GM11168 (cell line): ENCODE measurements around the gene GABRG3.

Experiments used
- in situ Hi-C: fragments of 300-500 bp; cut with MboI; formaldehyde crosslinking; loops from one replicate; pipeline ENCODE4 v1.12.0; 2022; ENCODE audit warnings: low sequenced_read_pairs; ENCODE audit not compliant: unreplicated experiment

GABRG3 gene

DNA sequence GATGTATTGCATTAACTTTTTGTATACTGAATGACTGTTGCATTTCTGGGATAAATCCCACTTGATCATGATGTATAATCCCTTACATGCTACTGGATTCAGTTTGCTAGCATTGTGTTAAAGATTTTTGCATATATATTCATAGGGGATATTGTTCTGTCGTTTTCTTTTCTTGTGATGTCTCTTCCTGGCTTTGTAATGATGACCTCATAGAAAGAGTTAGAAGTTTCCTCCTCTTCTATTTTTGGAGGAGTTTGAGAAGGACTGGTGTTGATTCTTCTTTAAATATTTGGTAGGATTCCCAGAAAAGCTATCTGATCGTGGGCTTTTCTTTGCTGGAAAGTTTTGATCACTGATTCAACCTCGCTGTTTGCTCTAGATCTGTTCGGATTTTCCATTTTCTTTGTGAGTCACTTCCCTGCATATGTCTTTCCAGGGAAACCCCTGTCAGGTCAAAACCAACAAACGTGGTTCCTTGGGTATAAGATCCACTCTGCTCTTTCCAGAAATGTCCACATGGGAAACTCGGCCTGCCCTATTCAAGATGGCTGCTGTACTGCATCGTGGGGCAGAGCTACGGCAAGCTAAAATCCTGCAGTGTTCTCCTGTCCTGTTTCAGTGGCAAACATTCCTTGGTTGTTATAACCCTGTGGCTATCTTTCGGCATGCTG is 120.4 kb downstream of the GABRG3 start:
- in situ Hi-C loops: no loop called here

DNA sequence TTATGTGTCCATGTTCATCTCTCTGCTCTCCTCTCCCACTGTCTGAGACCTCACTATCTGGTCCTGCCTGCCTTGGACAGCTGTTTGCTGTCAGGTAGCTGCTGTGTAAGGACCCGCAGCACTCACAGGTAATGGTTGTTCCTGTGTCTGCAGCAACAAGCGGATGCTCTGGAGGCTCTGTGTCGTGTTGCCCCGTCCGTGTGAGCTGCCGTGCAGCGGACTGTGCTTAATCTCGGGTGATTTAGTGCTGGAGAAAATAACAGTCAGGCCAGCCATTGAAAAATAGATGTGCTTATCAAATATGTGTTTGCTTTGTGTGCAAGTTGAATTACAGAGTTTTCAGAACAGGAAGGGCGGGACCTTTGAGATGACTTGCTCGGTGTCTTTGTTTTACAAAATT is 121.4 kb downstream of the GABRG3 start:
- in situ Hi-C loops: no loop called here

DNA sequence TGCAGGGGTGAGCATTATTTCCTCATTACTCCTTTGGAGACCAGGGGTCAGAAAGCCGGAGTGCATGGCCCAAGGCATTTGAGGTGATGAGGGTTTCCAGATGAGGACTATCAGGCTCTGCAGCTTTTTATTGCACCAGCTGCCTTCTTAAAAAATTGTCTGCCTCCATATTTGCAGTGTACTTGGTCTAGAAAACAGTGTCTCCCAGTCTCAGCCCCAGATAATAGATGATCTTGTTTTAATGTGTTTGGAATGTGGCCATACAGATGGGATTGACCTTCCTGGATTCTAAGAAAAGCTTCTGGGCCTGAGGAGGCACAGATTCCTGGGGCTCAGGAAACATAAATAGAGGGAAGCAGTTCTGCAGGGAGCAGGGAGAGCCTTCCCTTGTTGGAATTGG is 123.3 kb downstream of the GABRG3 start:
- in situ Hi-C loops: no loop called here

DNA sequence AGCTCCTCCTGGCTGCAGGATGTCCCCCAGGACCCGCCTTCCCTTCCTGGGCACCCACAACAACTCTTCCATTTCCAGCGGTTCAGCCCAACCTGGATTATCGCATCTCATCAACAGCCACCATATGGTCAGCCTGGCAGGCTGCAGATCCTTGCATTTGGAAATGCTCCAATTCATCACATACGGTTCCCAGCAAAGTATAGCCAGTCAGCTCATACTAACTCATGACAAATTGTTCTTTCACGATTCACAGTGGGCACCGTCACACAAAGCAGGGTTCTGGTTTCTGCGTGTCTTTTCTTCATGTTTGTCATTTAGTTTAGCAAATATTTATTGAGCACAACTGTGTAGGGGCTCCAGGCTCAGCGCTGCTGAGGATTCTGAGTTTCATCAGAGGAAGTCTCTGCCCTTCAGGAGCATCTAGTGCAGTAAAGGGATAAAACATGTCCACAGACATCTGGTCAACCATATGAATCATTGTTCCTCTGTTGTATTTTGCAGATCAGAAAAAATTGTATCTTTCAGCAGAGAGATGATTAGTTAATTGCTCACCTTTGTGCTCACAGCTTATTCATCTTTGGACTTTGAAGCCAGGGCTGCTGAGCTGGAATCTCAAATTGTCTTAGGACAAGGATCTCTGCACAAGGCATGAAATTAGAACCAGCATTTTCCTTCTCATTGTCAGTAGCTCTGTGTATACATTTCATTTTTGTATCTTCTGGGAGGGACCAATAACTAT is 125.1 kb downstream of the GABRG3 start:
- in situ Hi-C loops: no loop called here

DNA sequence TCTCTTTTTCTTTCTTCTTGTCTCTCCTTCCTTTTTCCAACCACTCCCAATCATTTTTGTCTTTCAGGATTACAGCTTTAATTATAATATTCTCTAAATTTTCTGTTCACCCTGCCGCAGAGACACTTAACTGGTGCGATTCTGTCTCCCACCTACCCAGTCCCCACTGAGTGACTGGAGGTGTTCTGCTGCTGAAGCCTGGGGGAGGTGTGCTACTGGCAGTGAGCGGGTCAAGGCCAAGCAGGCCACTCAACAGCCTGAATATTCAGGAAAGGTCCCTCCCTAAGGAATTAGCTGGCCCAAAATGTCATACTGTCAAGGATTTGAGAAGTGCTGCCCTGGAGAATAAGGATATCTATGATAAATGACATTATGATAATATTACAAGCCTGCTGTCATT is 126.5 kb downstream of the GABRG3 start:
- in situ Hi-C loops: no loop called here

DNA sequence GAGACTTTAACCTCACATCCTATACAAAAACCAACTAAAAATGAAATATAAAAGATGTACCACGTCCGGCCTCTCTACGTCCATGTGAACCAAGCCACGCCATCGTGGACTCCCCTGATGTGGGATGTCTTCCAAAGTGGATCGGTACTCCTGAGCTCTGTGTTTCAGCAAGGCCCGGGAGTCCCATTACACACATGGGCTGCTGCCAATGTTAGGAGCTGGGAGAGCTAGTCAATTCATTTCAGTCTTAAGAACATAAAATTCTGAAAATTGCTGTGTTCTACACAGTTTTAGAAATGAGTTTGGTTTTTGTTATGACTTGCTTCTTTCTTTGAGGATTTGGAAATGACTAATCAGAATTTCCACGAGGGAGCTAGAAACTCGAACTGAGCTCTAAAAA is 131.0 kb downstream of the GABRG3 start:
- in situ Hi-C loops: no loop called here

DNA sequence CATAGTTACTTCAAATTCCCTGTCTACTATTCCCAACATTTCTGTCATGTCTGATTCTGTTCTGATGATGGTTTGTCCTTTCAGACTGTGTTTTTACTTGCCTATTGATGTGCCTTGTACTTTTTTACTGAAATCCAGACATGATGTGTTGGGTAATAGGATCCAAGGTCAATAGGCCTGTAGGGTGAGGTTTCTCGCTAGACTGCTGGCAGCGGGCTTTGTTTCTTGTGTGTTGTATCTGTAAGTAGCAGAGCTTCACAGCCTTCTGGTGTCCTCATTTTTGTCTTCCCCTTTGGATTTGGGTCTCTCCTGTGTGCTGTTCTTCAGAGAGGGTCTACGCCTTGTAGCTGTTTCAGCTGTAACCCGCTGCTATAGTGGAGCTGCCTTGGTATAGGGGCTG is 140.3 kb downstream of the GABRG3 start:
- in situ Hi-C loops: no loop called here

DNA sequence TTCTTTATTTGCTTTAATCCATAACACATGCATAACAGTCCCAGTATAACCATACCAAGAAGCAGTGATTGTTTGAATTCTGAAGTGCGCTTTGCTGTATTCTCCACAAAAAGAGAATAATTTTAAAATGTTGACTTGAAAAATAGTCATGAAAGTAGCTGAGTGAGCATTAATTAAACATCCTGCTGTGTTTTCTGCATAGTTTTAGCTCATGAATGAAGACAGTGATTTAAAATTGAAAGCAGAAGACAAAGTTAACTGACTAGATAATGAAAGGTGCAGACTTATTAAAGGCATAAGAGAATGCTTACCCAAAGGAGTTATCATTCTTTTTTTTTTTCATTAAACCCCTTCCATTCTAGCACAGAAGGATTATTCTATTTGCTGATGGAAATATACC is 143.5 kb downstream of the GABRG3 start:
- in situ Hi-C loops: no loop called here

DNA sequence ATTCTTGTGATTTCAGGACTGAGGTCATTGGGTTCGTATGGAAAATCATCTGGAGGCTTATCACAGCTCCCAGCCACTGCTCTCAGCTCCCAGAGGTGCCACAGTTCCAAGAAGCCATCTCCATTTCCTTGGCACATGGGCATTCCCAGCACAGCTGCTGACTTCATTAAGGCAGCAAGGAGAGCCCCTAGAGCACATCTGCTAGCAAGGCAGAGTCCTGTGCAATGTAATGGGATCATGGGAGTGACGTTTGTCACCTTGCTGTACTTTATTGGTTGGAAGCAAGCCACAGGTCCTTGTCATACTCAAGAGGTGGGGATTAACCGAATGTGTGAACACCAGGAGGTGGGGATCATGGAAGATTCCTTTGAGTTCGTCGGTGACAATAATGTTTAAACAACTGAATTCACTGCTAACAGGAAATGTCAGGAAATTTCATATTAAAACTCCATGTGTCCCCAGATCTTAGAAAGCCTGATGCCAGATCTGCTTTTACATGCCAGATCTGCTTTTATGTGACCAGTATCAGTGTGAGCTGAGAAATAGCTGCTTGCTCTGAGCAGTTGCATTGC is 148.8 kb downstream of the GABRG3 start:
- in situ Hi-C loops: no loop called here

DNA sequence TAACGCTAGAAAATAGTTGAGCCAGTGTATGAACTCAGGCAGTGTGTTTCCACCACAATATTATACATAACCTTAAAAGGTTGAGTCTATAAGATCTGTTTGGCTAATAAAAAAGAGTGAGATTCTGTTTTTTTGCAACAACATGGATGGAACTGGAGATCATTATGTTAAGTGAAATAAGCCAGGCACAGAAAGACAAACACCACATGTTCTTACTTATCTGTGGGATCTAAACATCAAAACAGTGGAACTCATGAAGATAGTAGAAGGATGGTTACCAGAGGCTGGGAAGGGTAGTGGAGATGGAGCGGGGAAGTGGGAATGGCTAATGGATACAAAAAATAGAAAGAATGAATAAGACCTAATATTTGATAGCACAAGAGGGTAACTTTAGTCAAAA is 150.7 kb downstream of the GABRG3 start:
- in situ Hi-C loops: no loop called here

DNA sequence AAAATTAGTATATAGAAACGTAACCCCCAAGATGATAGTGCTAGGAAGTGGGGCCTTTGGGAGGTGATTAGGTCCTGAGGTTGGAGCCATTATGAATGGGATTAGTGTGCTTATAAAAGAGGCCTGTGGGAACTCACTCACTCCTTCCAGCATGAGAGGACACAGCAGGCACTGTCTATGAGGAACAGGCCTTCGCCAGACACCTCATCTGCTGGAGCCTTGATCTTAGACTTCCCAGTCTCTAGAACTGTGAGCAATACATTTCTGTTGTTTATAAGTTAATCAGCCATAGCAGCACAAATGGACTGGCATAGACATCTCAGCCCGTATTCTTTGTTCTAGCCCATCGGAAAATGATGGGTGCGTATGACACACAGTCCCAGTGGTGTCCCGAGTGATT is 152.3 kb downstream of the GABRG3 start:
- in situ Hi-C loops: no loop called here

DNA sequence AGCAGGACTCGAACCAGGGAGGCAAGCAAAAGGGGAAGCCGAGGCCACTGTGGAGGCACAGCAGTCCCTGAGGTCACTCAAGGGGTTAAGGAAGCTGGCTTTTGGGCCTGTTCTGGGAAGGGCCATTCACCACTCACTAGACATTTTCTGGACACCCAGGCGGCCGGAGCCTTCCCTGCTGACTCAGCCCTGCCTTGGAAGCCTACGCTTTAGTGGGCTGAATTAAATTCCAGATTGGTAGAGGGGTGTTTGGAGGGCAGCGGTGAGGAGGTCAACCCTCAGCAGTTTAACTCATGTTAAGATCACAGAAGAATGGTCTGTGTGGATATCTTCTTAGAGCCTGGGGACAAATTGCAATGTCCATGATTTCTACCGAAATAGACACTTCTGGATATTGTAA is 152.8 kb downstream of the GABRG3 start:
- in situ Hi-C loops: no loop called here

DNA sequence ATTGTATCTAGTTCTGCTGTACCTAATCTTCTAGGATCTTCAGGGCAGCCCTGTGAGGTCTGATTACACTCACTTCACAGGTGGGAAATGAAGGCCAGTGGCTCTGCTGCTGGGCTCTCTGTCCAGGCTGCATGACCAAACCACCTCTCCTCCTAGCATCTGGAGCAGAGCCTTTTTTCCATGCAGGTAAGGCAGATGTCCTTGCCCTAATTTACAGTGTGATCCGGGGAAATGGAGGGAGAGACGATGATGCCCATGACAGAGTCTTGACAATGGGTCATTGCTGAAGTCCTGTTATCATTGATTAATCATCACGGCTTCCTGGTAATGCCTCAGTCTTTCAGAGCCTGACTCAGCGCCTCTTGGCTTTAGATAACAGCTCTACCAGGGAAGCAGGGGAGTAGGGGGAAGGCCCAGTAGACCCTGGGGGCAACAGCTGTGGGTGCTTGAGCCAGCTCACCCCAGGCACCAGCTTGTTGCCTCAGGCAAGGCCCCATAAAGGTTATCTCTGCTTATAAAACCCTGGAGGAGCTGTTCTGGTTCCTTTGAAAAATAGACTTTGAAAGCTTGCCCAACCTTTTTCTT is 153.4 kb downstream of the GABRG3 start:
- in situ Hi-C loops: no loop called here

DNA sequence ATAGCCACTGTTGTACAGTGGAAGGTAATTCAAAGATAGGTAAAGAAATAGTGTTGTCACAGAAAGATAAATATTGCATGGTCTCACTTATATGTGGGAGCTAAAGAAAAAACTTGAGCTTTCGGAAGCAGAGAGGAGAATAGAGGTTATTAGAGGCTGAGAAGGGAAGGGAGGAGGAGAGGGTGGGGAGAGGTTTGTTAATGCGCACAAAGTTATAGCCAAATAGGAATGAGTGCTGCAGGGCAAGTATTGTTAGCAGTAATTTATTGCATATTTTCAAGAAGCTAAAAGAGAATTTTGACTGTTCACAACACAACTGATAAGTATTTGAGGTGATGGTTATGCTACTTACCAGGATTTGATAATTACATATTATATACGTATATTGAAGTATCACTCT is 154.2 kb downstream of the GABRG3 start:
- in situ Hi-C loops: no loop called here

DNA sequence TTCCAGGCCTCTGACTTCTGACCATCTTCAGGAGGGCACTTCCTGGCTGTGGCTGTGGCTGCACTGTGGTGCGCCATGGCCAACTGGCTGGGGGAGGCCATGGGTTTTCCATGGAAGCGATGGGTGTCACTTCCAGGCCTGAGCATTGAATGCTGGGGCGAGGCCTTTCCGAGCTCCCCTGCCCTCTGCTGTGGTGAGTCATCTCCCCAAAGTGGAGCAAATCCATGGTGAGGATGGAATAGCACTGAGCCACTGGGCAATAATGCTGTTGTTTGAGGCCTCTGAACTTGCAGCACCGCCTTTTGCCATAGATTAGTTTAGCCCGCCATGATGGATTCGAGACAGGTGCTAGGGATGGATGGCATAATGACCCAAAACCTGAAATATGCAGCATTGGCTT is 155.5 kb downstream of the GABRG3 start:
- in situ Hi-C loops: no loop called here

DNA sequence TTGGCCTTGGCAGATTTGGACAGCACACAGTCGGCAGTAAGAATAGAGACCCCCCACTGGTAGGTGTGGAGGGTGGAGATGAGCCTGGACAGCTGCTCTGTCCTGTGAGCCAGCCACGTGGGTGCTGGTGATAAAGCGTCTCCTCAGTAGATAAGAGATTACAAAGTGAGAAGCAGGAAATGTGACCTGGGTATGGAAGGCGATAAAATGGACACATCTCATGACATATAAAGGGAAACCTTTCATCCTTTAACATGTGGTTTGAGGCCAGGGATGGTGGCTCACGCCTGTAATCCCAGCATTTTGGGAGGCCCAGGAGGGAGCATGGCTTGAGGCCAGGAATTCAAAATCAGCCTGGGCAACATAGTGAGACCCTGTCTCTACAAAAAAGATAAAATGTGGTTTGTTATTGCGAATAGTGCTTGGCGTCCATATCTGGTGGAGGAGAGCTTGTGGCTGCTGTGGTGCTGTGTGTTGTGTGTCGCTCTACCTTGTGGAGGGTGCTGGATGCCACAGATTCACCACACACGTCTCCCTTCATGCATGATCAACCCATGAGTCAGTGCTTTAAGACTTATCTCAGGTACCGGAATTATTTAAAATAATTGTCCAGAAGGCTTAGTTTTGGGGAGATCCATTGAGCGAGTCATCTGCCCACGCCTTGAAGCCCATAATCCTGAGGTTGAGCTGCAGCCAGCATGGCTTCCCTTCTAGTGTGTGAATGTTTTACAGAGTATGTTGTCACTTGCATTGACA is 157.0 kb downstream of the GABRG3 start:
- in situ Hi-C loops: no loop called here

DNA sequence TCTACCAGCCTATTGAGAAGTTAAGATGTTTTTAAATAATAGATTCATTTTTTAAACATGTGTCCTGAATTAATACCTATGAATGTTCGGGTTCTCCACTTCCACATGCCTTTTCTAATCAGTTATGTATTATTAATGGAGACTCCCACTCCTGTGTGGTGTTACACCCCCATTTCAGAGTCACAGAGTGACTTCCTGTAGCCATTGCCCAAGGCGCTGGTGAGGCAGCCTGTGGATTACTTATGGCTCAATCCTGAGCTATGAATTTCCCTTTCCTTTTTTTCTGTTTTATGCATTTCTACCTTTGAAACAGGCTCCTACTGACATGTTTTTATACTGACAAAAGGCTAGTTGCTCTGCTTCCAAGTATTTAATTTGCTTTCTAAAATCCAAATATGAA is 162.3 kb downstream of the GABRG3 start:
- in situ Hi-C loops: no loop called here

DNA sequence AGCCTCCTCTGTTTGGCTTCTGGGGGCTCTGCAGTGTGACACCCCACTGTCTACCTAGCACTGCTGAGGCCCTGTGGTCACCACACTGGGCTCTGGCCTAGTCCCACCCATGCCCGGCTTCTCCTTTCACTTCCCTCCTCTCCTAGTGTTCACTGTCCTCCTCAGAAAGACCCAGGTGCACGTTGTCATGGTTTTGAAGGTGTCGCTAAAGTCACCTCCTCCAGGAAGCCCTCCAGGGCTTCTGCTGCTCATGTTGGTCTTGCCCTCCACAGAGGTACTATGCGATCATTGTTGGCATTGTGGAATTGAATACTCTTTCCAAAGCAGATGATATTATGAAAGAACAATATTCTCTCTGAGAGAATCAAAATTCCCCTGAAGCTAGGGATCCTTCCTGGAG is 163.5 kb downstream of the GABRG3 start:
- in situ Hi-C loops: no loop called here

DNA sequence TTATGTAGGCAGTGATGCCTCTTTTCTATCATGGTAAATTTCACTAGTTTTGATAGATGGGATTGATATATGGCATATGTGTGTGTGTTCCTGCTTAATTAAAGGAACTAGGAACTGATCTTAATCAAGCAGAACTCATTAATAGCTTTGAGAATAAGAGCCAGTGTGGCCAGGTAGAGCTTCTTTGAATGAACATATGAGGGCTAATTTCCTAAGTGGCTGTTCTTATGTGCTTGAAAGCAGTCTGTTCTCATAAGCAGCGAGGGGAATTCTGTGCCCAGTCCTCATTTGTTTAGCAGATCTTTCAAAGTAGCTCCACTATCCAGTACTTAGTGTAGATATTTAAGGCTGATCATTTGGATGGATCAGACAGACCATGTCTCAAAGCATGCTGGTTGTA is 164.2 kb downstream of the GABRG3 start:
- in situ Hi-C loops: no loop called here

DNA sequence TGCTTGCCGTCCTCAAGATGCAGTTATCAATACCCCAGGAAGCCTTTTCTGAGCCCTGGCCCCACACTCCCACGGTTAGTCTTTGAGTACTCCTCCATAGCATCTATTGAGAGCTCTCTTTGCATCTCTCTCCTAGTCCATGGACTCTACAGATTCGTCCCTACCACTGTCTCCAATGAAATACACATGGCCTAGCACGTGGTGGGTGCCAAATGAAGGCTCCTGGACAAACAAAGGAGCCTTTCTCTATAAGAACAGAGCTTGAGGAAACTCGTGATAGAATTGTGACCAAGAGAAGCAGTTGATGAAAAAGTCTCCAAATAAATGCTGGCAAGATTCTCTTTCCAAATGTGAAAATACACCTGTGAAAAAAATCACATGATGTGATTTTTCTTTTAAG is 166.1 kb downstream of the GABRG3 start:
- in situ Hi-C loops: no loop called here

DNA sequence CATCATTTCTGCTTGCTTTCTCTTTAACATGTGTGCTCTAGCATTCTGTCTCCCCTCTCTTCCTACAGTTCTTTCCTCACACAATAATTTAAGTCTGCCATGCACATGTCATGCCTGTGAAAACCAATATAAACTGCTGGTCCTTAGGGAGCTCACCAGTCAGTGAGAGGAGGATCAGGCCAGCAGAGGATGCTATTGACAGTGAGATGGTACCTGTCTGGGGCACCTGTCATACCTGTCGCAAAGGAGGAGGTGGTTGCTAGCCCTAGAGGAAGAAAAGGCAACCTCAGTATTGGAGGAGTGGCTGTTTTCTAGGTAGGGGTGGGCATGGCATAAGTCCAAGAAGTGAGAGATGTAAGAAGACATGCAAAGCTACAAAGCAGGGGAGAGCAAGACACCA is 194.6 kb downstream of the GABRG3 start:
- in situ Hi-C loops: no loop called here
